Liver (tissue), 9 donors: ENCODE measurements around the gene SLK. TPM values are rescaled to one million over a fixed set of nuclear protein-coding genes. Genes with fewer than 3 reads are reported as not detected.

ENCODE experiments used
- DNase-seq: peaks from one replicate; pipeline ENCODE4 v3.0.0-alpha.2; 2017; ENCODE audit warnings: low spot score
- H3K27ac ChIP-seq, 2 donors: one replicate each; pipeline ENCODE4 v1.7.0; 2013; ENCODE audit warnings: inconsistent platforms in 2 of 2, low read length in 2 of 2, control low read depth in 1 of 2, low read depth in 1 of 2, mild to moderate bottlenecking in 1 of 2
- H3K27me3 ChIP-seq, 4 donors: one replicate each; pipeline versions ENCODE4 v1.6.1 to v1.7.0; 2013; ENCODE audit warnings: low read length in 3 of 4, inconsistent platforms in 1 of 4, mild to moderate bottlenecking in 1 of 4, moderate library complexity in 1 of 4; ENCODE audit not compliant: control insufficient read depth in 4 of 4, insufficient read depth in 4 of 4
- H3K36me3 ChIP-seq, 4 donors: one replicate each; pipeline versions ENCODE4 v1.6.1 to v1.7.0; 2013; ENCODE audit warnings: low read length in 3 of 4, mild to moderate bottlenecking in 3 of 4, low read depth in 1 of 4, moderate library complexity in 1 of 4; ENCODE audit not compliant: control insufficient read depth in 4 of 4, insufficient read depth in 3 of 4
- H3K4me1 ChIP-seq, 4 donors: one replicate each; pipeline versions ENCODE4 v1.6.1 to v1.7.0; 2013; ENCODE audit warnings: low read length in 3 of 4, mild to moderate bottlenecking in 3 of 4, moderate library complexity in 1 of 4; ENCODE audit not compliant: control insufficient read depth in 4 of 4, insufficient read depth in 4 of 4
- H3K4me3 ChIP-seq, 3 donors: one replicate each; pipeline versions ENCODE4 v1.6.1 to v1.7.0; 2013; ENCODE audit warnings: low read length in 3 of 3, control low read depth in 1 of 3, low read depth in 1 of 3, mild to moderate bottlenecking in 1 of 3
- H3K9ac ChIP-seq, 2 donors: one replicate each; pipeline ENCODE4 v1.7.0; 2013; ENCODE audit warnings: low read length in 2 of 2, mild to moderate bottlenecking in 2 of 2, moderate library complexity in 2 of 2, control low read depth in 1 of 2, low read depth in 1 of 2
- H3K9me3 ChIP-seq, 4 donors: one replicate each; pipeline versions ENCODE4 v1.6.1 to v1.7.0; 2013; ENCODE audit warnings: low read length in 3 of 4; ENCODE audit not compliant: control insufficient read depth in 4 of 4
- FOXA1 ChIP-seq: IDR thresholded peaks from 2 replicates; pipeline ENCODE4 v1.6.1; 2016; ENCODE audit warnings: antibody characterized with exemption
- FOXA2 ChIP-seq: IDR thresholded peaks from 2 replicates; pipeline ENCODE4 v1.6.1; 2016; ENCODE audit warnings: antibody characterized with exemption
- GABPA ChIP-seq, 2 donors: IDR thresholded peaks in 1 of 2; conservative IDR thresholded peaks in 1 of 2; 2 replicates each; pipeline ENCODE4 v1.6.1; 2016; ENCODE audit warnings: antibody characterized with exemption in 2 of 2, mild to moderate bottlenecking in 1 of 2, moderate library complexity in 1 of 2
- HNF4A ChIP-seq, 2 donors: conservative IDR thresholded peaks; 2 replicates each; pipeline ENCODE4 v1.6.1; 2016; ENCODE audit warnings: antibody characterized with exemption in 2 of 2, mild to moderate bottlenecking in 2 of 2
- HNF4G ChIP-seq: IDR thresholded peaks from 2 replicates; pipeline ENCODE4 v1.6.1; 2016; ENCODE audit warnings: antibody characterized with exemption
- JUND ChIP-seq, 2 donors: IDR thresholded peaks; 2 replicates each; pipeline ENCODE4 v1.6.1; 2016; ENCODE audit warnings: antibody characterized with exemption in 2 of 2
- NR2F2 ChIP-seq: IDR thresholded peaks from 2 replicates; pipeline ENCODE4 v1.6.1; 2016; ENCODE audit warnings: antibody characterized with exemption
- RAD21 ChIP-seq, 2 donors: IDR thresholded peaks; 2 replicates each; pipeline ENCODE4 v1.6.1; 2016; ENCODE audit warnings: antibody characterized with exemption in 2 of 2, mild to moderate bottlenecking in 2 of 2
- RXRA ChIP-seq, 2 donors: IDR thresholded peaks; 2 replicates each; pipeline ENCODE4 v1.6.1; 2017 to 2018; ENCODE audit warnings: antibody characterized with exemption in 2 of 2, mild to moderate bottlenecking in 1 of 2
- TAF1 ChIP-seq: conservative IDR thresholded peaks from 2 replicates; pipeline ENCODE4 v1.6.1; 2016; ENCODE audit warnings: antibody characterized with exemption, mild to moderate bottlenecking
- YY1 ChIP-seq: IDR thresholded peaks from 2 replicates; pipeline ENCODE4 v1.6.1; 2016; ENCODE audit warnings: antibody characterized with exemption, mild to moderate bottlenecking
- WGBS: extraction: QIAGEN DNeasy Blood & Tissue Kit; methylation state at CpG from one replicate; pipeline ENCODE4 v1.1.7; 2013; 5-methylcytosine and 5-hydroxymethylcytosine counted together
- polyA plus RNA-seq, 2 donors: library from polyadenylated mRNA; stranded (reverse) in 1 of 2; unstranded in 1 of 2; fragments of 200-250 nt in 1 of 2; fragments of >200 nt in 1 of 2; fragmentation: Nextera tagmentation in 1 of 2; extraction: Ambion mirVana in 1 of 2; gene quantifications; one replicate each; pipeline versions ENCODE4 v1.2.1 to v1.2.3, GENCODE V29; 2013 to 2015
- total RNA-seq, 2 donors: library from RNA; depleted of rRNA; stranded (reverse); fragments of >200 nt; gene quantifications; one replicate each; pipeline ENCODE4 v1.2.3, GENCODE V29; 2014
- TF ChIP-seq, protein P1 (sequence below): IDR thresholded peaks from 2 replicates; pipeline ENCODE4 v1.6.1; 2016; ENCODE audit warnings: antibody characterized with exemption
- TF ChIP-seq, protein P2 (sequence below): IDR thresholded peaks from 2 replicates; pipeline ENCODE4 v1.6.1; 2016; ENCODE audit warnings: antibody characterized with exemption
- donor health status: healthy.
- donor health status: healthy.
- donor health status: healthy.
- donor health status: healthy.
- donor health status: healthy.

The SLK gene
- total and polyA plus RNA-seq, 4 donors, result 3.9 to 20.3 (median 12.4) TPM

DNA sequence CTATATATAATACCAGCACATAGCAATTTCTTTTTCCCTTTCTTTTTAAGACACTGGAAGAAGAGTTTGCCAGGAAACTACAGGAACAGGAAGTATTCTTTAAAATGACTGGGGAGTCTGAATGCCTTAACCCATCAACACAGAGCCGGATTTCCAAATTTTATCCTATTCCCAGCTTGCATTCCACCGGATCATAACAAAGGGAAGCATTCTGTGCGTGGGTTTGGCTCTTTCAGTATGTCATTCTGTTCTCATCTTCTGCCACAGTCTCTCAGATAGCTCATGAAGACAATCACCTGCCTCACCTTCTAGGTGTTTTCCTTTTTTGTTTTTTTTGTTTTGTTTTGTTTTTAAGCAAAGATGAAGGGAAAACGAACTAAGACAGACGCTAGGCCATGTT is 58.6 kb downstream of the SLK start:
- Histone ChIP-seq H3K36me3 (peaks cover 10 to 37% (median 29%) of the 10 kb centered on the region in 4 donors), H3K27ac (no peak overlapping the region), H3K9me3 (no peaks in the 10 kb centered on the region), H3K27me3 (no peaks in the 10 kb centered on the region), H3K4me1 (peaks cover 0 to 2% (median 0%) of the 10 kb centered on the region in 4 donors), H3K4me3 (no peak overlapping the region), H3K9ac (no peak overlapping the region)
- 84% methylated on average over 5 of the region's 5 CpGs for WGBS
- TF ChIP-seq GABPA (IDR thresholded peaks at IDR 0.05 in 1 of 2, conservative IDR thresholded peaks at IDR 0.05 in 1 of 2) (no peak), HNF4A (conservative IDR thresholded peaks at IDR 0.05) (no peak)
- no peak for DNase-seq

DNA sequence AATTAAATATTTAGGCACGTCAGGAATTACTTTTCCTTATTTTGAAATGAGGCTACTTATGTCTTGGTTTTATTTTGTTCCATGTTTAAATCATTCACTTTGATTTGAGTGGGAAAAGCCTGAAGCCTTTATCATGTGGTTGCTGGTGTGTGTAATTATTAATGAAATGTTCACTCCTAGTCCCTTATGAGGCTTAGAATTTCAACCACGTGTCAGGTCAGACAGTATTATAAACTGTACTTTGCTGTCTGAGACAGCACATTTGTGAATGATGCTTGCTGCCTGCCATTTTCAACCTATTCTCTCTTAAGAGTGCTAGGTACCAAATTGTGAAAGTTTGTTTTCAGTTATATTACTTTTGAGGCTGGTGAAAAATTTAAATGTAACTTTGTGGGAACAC is 59.8 kb downstream of the SLK start:
- Histone ChIP-seq H3K27me3 (no peaks in the 10 kb centered on the region), H3K9me3 (no peaks in the 10 kb centered on the region), H3K27ac (no peak overlapping the region), H3K4me1 (peaks cover 0 to 2% (median 0%) of the 10 kb centered on the region in 4 donors), H3K4me3 (no peak overlapping the region), H3K9ac (no peak overlapping the region), H3K36me3 (peaks cover 10 to 37% (median 23%) of the 10 kb centered on the region in 4 donors)
- TF ChIP-seq RAD21 (IDR thresholded peaks at IDR 0.05) (no peak), HNF4A (conservative IDR thresholded peaks at IDR 0.05) (peak in 1 of 2 donors; percentile 34)
- no peak for DNase-seq
- WGBS, result 55% methylated on average over 2 of the region's 2 CpGs

DNA sequence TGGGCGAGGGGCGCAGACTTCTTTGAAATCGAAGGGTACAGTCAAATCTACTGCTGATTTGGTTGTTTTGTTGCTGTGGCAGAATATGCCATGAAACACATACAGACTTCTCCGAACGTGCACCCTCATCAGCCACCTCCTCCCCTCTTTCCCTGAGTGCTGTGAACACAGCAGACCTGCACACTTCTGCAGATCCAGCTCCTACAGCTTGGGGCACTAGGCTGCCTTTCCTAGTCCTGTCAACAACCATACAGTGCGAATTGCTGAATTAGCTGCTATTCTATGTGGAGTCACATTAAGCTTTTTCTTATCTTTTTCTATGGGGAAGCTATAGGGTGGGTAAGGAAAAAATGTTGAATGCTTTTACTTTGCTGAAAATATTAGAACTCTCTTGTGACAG is 61.2 kb downstream of the SLK start:
- H3K36me3 ChIP-seq, result peaks cover 8 to 29% (median 13%) of the 10 kb centered on the region in 4 donors
- H3K27me3 ChIP-seq, result no peaks in the 10 kb centered on the region
- TF ChIP-seq RAD21 (IDR thresholded peaks at IDR 0.05), result peak in 1 of 2 donors; percentile 34
- TF ChIP-seq TAF1, result no peak
- H3K27ac ChIP-seq, result no peak overlapping the region
- no peak overlapping the region for H3K9ac ChIP-seq
- H3K9me3 ChIP-seq, result no peaks in the 10 kb centered on the region
- H3K4me1 ChIP-seq, result peaks cover 0 to 2% (median 0%) of the 10 kb centered on the region in 4 donors
- WGBS, result 92% methylated on average over 6 of the region's 6 CpGs
- no peak overlapping the region for H3K4me3 ChIP-seq
- no peak for DNase-seq

DNA sequence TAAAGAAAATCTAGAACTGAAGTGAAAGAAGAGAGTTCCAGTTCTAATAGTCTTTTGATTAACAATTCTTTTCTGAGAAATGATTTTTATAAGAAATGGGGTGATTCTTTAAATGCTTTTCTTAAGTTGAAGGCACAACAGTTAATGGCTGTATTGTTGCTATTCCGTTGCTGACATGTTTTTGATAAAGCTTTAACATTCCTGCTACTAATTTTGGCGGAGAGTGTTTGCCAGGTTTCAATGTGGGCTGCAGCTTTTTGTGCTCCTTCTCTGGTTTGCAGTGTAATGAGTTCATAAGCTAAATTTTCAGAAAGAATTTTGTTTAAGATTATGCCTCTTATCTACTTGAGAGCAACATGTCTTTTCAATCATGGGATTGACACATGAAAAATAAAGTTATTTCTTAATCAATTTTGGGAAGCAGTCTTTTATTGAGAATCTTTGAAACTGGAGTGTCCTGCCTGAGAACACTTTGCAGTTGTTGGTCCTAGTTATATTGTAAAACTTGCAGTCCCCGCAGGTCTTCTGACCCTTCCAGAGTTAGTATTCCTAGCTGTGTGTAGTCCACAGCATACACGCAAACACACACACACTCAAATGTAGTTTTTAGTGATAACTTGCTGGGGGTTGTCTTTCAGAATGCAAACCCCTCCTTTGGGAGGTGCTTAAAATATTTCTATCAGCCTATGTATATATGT is 62.0 kb downstream of the SLK start:
- H3K27ac ChIP-seq, result no peak overlapping the region
- H3K36me3 ChIP-seq, result peaks cover 5 to 22% (median 8%) of the 10 kb centered on the region in 4 donors
- no peak overlapping the region for H3K4me3 ChIP-seq
- WGBS, result 77% methylated on average over 4 of the region's 4 CpGs
- H3K4me1 ChIP-seq, result peaks cover 0 to 2% (median 0%) of the 10 kb centered on the region in 4 donors
- no peaks in the 10 kb centered on the region for H3K27me3 ChIP-seq
- DNase-seq, result no peak
- H3K9me3 ChIP-seq, result no peaks in the 10 kb centered on the region
- TF ChIP-seq NR2F2 (no peak), TAF1 (no peak), YY1 (no peak), JUND (IDR thresholded peaks at IDR 0.05) (no peak), RXRA (IDR thresholded peaks at IDR 0.05) (no peak), FOXA2 (no peak), HNF4G (no peak), GABPA (IDR thresholded peaks at IDR 0.05 in 1 of 2, conservative IDR thresholded peaks at IDR 0.05 in 1 of 2) (no peak), RAD21 (IDR thresholded peaks at IDR 0.05) (no peak), FOXA1 (no peak)
- TF ChIP-seq, protein P1, sequence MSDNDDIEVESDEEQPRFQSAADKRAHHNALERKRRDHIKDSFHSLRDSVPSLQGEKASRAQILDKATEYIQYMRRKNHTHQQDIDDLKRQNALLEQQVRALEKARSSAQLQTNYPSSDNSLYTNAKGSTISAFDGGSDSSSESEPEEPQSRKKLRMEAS, result no peak
- TF ChIP-seq, protein P2, sequence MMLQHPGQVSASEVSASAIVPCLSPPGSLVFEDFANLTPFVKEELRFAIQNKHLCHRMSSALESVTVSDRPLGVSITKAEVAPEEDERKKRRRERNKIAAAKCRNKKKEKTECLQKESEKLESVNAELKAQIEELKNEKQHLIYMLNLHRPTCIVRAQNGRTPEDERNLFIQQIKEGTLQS, result no peak
- H3K9ac ChIP-seq, result no peak overlapping the region
